Measurements from ENCODE around the gene OLIG2.
A peak's percentile ranks its signal among the peaks of the same experiment; 100 is the strongest.

The OLIG2 gene

GRCh38 chr21:33070744-33070997, 44.9 kb downstream of the OLIG2 start:
- TF ChIP-seq POLR2AphosphoS5 (IDR thresholded peaks at IDR 0.05; ENCODE audit: low read depth): no peak; the same call in 1 of the 2 replicates
- no peak for TF ChIP-seq REST (IDR thresholded peaks at IDR 0.05; ENCODE audit: insufficient replicate concordance, low read depth)
- Histone ChIP-seq H3K4me3 (replicated peaks; ENCODE audit: insufficient read depth, low read length) (peak overlapping the region; percentile 64), H3K27ac (replicated peaks) (peak overlapping the region; percentile 78), H3K27me3 (ENCODE audit: insufficient read depth, poor library complexity, severe bottlenecking) (no peaks in the 10 kb centered on the region)
- no peak for DNase-seq (ENCODE audit: low read depth in 1 of 2, low spot score in 1 of 2)

GRCh38 chr21:33070998-33071769, 45.4 kb downstream of the OLIG2 start:
- TF ChIP-seq POLR2AphosphoS5 (IDR thresholded peaks at IDR 0.05; ENCODE audit: low read depth) (0 out of 2 replicates have a peak, but pooled peaks have one; percentile 7), GABPA (IDR thresholded peaks at IDR 0.05; ENCODE audit: low read depth) (no peak)
- H3K27me3 ChIP-seq (ENCODE audit: insufficient read depth, poor library complexity, severe bottlenecking): no peaks in the 10 kb centered on the region
- H3K4me3 ChIP-seq (replicated peaks; ENCODE audit: insufficient read depth, low read length): peak overlapping the region; percentile 64
- DNase-seq (ENCODE audit: low read depth in 1 of 2, low spot score in 1 of 2): peak in 1 of 2 experiments; percentile 47
- H3K27ac ChIP-seq (replicated peaks): peak overlapping the region; percentile 78

DNA sequence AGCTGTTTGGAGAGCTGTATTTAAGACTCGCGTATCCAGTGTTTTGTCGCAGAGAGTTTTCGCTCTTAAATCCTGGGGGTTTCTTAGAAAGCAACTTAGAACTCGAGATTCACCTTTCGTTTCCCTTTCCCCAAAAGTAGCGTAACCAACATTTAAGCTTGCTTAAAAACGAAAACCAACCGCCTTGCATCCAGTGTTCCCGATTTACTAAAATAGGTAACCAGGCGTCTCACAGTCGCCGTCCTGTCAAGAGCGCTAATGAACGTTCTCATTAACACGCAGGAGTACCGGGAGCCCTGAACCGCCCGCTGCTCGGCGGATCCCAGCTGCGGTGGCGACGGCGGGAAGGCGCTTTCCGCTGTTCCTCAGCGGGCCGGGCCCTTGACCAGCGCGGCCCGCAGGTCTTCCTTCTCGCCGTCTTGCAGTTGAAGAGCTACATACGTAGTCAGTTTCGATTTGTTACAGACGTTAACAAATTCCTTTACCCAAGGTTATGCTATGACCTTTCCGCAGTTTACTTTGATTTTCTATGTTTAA, 46.1 kb downstream of the OLIG2 start:
- TF ChIP-seq, protein P1, sequence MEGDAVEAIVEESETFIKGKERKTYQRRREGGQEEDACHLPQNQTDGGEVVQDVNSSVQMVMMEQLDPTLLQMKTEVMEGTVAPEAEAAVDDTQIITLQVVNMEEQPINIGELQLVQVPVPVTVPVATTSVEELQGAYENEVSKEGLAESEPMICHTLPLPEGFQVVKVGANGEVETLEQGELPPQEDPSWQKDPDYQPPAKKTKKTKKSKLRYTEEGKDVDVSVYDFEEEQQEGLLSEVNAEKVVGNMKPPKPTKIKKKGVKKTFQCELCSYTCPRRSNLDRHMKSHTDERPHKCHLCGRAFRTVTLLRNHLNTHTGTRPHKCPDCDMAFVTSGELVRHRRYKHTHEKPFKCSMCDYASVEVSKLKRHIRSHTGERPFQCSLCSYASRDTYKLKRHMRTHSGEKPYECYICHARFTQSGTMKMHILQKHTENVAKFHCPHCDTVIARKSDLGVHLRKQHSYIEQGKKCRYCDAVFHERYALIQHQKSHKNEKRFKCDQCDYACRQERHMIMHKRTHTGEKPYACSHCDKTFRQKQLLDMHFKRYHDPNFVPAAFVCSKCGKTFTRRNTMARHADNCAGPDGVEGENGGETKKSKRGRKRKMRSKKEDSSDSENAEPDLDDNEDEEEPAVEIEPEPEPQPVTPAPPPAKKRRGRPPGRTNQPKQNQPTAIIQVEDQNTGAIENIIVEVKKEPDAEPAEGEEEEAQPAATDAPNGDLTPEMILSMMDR (IDR thresholded peaks at IDR 0.05; ENCODE audit: insufficient read depth, low read length): no peak
- TF ChIP-seq SPI1 (IDR thresholded peaks at IDR 0.05; ENCODE audit: borderline replicate concordance, low read depth) (no peak), REST (IDR thresholded peaks at IDR 0.05; ENCODE audit: insufficient replicate concordance, low read depth) (no peak), POLR2AphosphoS5 (IDR thresholded peaks at IDR 0.05; ENCODE audit: low read depth) (no peak), GABPA (IDR thresholded peaks at IDR 0.05; ENCODE audit: low read depth) (no peak)
- Histone ChIP-seq H3K27me3 (ENCODE audit: insufficient read depth, poor library complexity, severe bottlenecking) (no peaks in the 10 kb centered on the region), H3K4me3 (replicated peaks; ENCODE audit: insufficient read depth, low read length) (peak overlapping the region; percentile 64), H3K27ac (replicated peaks) (peak overlapping the region; percentile 78)
- DNase-seq (ENCODE audit: low read depth in 1 of 2, low spot score in 1 of 2): peak in 1 of 2 experiments; percentile 24

- Histone ChIP-seq H3K4me3 (replicated peaks; ENCODE audit: insufficient read depth, low read length) (no peak overlapping the region), H3K27me3 (ENCODE audit: insufficient read depth, poor library complexity, severe bottlenecking) (no peaks in the 10 kb centered on the region), H3K27ac (replicated peaks) (no peak overlapping the region)
- no peak for TF ChIP-seq GABPA (IDR thresholded peaks at IDR 0.05; ENCODE audit: low read depth)
- TF ChIP-seq SPI1 (IDR thresholded peaks at IDR 0.05; ENCODE audit: borderline replicate concordance, low read depth): no peak
- no peak for TF ChIP-seq REST (IDR thresholded peaks at IDR 0.05; ENCODE audit: insufficient replicate concordance, low read depth)
- TF ChIP-seq POLR2AphosphoS5 (IDR thresholded peaks at IDR 0.05; ENCODE audit: low read depth): no peak
- TF ChIP-seq, protein P1 (IDR thresholded peaks at IDR 0.05; ENCODE audit: insufficient read depth, low read length): no peak
- DNase-seq (ENCODE audit: low read depth in 1 of 2, low spot score in 1 of 2): no peak
Measured at GRCh38 chr21:33073636-33074035, 47.9 kb downstream of the OLIG2 start.
